OCI-LY1 (cell line): Measurements from ENCODE around the gene SYTL5.

Source experiments
- EZH2 ChIP-seq: fragments of 200-600 bp; sonication (generic), shearing (Covaris generic); IDR thresholded peaks from 2 replicates; pipeline ENCODE4 v1.8.0; 2017; ENCODE audit warnings: borderline replicate concordance, mixed run types, mild to moderate bottlenecking, antibody characterized with exemption, low read length, moderate library complexity, mixed read lengths
- TF ChIP-seq, protein P1 (sequence below): fragments of 200-600 bp; sonication (generic), shearing (Covaris generic); IDR thresholded peaks from 2 replicates; pipeline ENCODE4 v1.5.1; 2017; ENCODE audit warnings: mild to moderate bottlenecking, antibody characterized with exemption, low read length, moderate library complexity, mixed read lengths

DNA sequence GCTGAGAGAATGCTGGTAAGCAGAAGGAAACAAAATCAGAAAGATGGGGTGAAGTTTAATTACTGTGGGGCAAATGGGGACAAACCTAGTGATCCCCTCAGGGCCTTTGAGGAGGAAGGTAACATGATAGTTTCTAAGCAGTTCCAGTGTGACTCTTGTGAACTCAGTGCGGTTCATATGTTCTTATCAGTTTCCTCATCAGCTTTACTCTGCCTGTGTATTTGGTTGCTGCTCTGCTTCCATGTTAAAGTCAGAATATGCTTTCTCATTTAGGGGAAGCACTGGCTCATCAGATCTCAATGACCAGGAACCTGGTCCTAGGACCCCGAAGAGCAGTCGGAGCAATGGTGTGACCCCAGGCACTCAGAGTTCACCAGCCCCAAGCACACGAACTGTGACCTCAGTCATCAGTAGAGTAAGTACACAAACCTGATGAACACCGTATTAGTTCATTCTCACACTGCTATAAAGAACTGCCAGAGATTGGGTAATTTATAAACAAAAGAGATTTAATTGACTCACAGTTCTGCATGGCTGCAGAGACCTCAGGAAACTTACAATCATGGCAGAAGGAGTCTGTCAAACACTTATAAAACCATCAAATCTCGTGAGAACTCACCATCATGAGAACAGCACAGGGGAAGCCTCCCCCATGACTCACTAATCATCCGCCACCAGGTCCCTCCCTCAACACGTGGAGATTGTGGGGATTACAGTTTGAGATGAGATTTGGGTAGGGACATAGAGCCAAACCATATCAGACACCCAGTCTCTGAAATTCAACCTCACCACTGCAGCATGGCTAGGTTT is 83.0 kb downstream of the SYTL5 start:
- TF ChIP-seq, protein P1, sequence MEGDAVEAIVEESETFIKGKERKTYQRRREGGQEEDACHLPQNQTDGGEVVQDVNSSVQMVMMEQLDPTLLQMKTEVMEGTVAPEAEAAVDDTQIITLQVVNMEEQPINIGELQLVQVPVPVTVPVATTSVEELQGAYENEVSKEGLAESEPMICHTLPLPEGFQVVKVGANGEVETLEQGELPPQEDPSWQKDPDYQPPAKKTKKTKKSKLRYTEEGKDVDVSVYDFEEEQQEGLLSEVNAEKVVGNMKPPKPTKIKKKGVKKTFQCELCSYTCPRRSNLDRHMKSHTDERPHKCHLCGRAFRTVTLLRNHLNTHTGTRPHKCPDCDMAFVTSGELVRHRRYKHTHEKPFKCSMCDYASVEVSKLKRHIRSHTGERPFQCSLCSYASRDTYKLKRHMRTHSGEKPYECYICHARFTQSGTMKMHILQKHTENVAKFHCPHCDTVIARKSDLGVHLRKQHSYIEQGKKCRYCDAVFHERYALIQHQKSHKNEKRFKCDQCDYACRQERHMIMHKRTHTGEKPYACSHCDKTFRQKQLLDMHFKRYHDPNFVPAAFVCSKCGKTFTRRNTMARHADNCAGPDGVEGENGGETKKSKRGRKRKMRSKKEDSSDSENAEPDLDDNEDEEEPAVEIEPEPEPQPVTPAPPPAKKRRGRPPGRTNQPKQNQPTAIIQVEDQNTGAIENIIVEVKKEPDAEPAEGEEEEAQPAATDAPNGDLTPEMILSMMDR: no peak
- no peak for TF ChIP-seq EZH2
